Measurements from ENCODE around the gene ZDHHC15. TPM values are rescaled to one million over a fixed set of nuclear protein-coding genes. Genes with fewer than 3 reads are reported as not detected.
"Not testable (repeated sequence)": the region's sequence is repeated elsewhere in the genome, so short reads cannot be mapped to it uniquely, and the experiment has no call there.

The ZDHHC15 gene
- total RNA-seq, 1 donor from 2014 or later: 1.8 TPM

- Histone ChIP-seq H3K27me3 (ENCODE audit: low read depth) (no peaks in the 10 kb centered on the region), H3K9me3 (no peaks in the 10 kb centered on the region), H3K4me1 (no peaks in the 10 kb centered on the region), H3K27ac (no peak overlapping the region), H3K36me3 (no peaks in the 10 kb centered on the region), H3K4me3 (no peak overlapping the region)
- intact Hi-C loops (cut with DNase I): no loop called here
- no peak for ATAC-seq
- DNase-seq: no peak
- no peak for TF ChIP-seq CTCF (IDR thresholded peaks at IDR 0.05)
Observed at GRCh38 chrX:75483933-75484332, 38.9 kb downstream of the ZDHHC15 start.

GRCh38 chrX:75461780-75462179, 61.1 kb downstream of the ZDHHC15 start:
- H3K4me3 ChIP-seq; H3K27ac ChIP-seq; ATAC-seq; H3K9me3 ChIP-seq; H3K36me3 ChIP-seq; H3K27me3 ChIP-seq (ENCODE audit: low read depth); intact Hi-C loops (cut with DNase I); DNase-seq; H3K4me1 ChIP-seq: not testable (repeated sequence)

GRCh38 chrX:75421688-75422230, 101.1 kb downstream of the ZDHHC15 start:
- Histone ChIP-seq H3K27ac (no peak overlapping the region), H3K27me3 (ENCODE audit: low read depth) (no peaks in the 10 kb centered on the region), H3K4me1 (no peaks in the 10 kb centered on the region), H3K36me3 (no peaks in the 10 kb centered on the region), H3K4me3 (no peak overlapping the region), H3K9me3 (no peaks in the 10 kb centered on the region)
- DNase-seq (no peak), ATAC-seq (no peak)
- intact Hi-C loops (cut with DNase I): no loop called here
- TF ChIP-seq CTCF (IDR thresholded peaks at IDR 0.05): no peak

GRCh38 chrX:75407153-75407552, 115.7 kb downstream of the ZDHHC15 start:
- ATAC-seq; H3K4me1 ChIP-seq; H3K4me3 ChIP-seq; intact Hi-C loops (cut with DNase I); H3K9me3 ChIP-seq; H3K27ac ChIP-seq; H3K27me3 ChIP-seq (ENCODE audit: low read depth); H3K36me3 ChIP-seq; DNase-seq: not testable (repeated sequence)

- DNase-seq: no peak
- no peaks in the 10 kb centered on the region for H3K9me3 ChIP-seq
- H3K4me3 ChIP-seq: no peak overlapping the region
- H3K4me1 ChIP-seq: no peaks in the 10 kb centered on the region
- H3K36me3 ChIP-seq: no peaks in the 10 kb centered on the region
- no peaks in the 10 kb centered on the region for H3K27me3 ChIP-seq (ENCODE audit: low read depth)
- intact Hi-C loops (cut with DNase I): no loop called here
- no peak for ATAC-seq
- no peak overlapping the region for H3K27ac ChIP-seq
- no peak for TF ChIP-seq CTCF (IDR thresholded peaks at IDR 0.05)
Observed at GRCh38 chrX:75390470-75390869, 132.4 kb downstream of the ZDHHC15 start.

GRCh38 chrX:75369721-75370120, 153.1 kb downstream of the ZDHHC15 start:
- DNase-seq (no peak), ATAC-seq (no peak)

More at GRCh38 chrX:75369721-75370120, 153.1 kb downstream of the ZDHHC15 start:
- Histone ChIP-seq H3K36me3 (no peaks in the 10 kb centered on the region), H3K4me1 (no peaks in the 10 kb centered on the region), H3K4me3 (no peak overlapping the region), H3K27me3 (ENCODE audit: low read depth) (no peaks in the 10 kb centered on the region), H3K9me3 (no peaks in the 10 kb centered on the region), H3K27ac (no peak overlapping the region)
- intact Hi-C loops (cut with DNase I): no loop called here
- TF ChIP-seq CTCF (IDR thresholded peaks at IDR 0.05): no peak
